DOHH2 (cell line): Measurements from ENCODE around the gene APELA.

Experiments used
- H3F3A ChIP-seq: fragments of 200-600 bp; sonication (generic), shearing (Covaris generic); 2 replicates; pipeline ENCODE4 v1.6.0; 2016; ENCODE audit warnings: antibody characterized with exemption, mild to moderate bottlenecking; ENCODE audit not compliant: control insufficient read depth, insufficient read depth
- H3K27ac ChIP-seq: fragments of 200-600 bp; sonication (generic); 2 replicates; pipeline ENCODE4 v1.5.1; 2014; ENCODE audit warnings: low read depth, mild to moderate bottlenecking, low read length, moderate library complexity
- H3K27me3 ChIP-seq: fragments of 200-600 bp; sonication (generic); 2 replicates; pipeline ENCODE4 v1.6.1; 2014; ENCODE audit warnings: mild to moderate bottlenecking, low read length, mixed read lengths; ENCODE audit not compliant: control insufficient read depth
- H3K36me3 ChIP-seq: fragments of 200-600 bp; sonication (generic); 2 replicates; pipeline ENCODE4 v1.6.1; 2014; ENCODE audit warnings: mild to moderate bottlenecking, low read length, moderate library complexity, mixed read lengths; ENCODE audit not compliant: control insufficient read depth
- H3K4me1 ChIP-seq: fragments of 200-600 bp; sonication (generic); 2 replicates; pipeline ENCODE4 v1.6.1; 2014; ENCODE audit warnings: mild to moderate bottlenecking, low read length, mixed read lengths; ENCODE audit not compliant: control insufficient read depth
- H3K4me2 ChIP-seq: fragments of 200-600 bp; sonication (generic); 2 replicates; pipeline ENCODE4 v1.6.0; 2014; ENCODE audit warnings: mild to moderate bottlenecking, low read length, moderate library complexity
- H3K4me3 ChIP-seq: fragments of 200-600 bp; sonication (generic); 2 replicates; pipeline ENCODE4 v1.5.1; 2014; ENCODE audit warnings: mild to moderate bottlenecking, low read length, mixed read lengths
- H3K79me2 ChIP-seq: fragments of 200-600 bp; sonication (generic); 2 replicates; pipeline ENCODE4 v1.6.1; 2014; ENCODE audit warnings: mild to moderate bottlenecking, low read length, mixed read lengths; ENCODE audit not compliant: control insufficient read depth
- H3K9me2 ChIP-seq: fragments of 200-600 bp; sonication (generic); replicated peaks from 2 replicates; pipeline ENCODE4 v1.6.1; 2014; ENCODE audit warnings: mild to moderate bottlenecking, low read length, mixed read lengths; ENCODE audit not compliant: control insufficient read depth
- H3K9me3 ChIP-seq: fragments of 200-600 bp; sonication (generic); 2 replicates; pipeline ENCODE4 v1.6.1; 2014; ENCODE audit warnings: antibody characterized with exemption, low read length, mixed read lengths; ENCODE audit not compliant: control insufficient read depth, insufficient read depth
- H4K20me1 ChIP-seq: fragments of 200-600 bp; sonication (generic); 2 replicates; pipeline ENCODE4 v1.6.0; 2014; ENCODE audit warnings: low read depth, mild to moderate bottlenecking, antibody characterized with exemption, low read length, moderate library complexity; ENCODE audit not compliant: control insufficient read depth, insufficient read depth
- CTCF ChIP-seq: fragments of 200-600 bp; sonication (generic); IDR thresholded peaks from one replicate; pipeline ENCODE4 v1.5.1; 2014; ENCODE audit warnings: antibody characterized with exemption, mild to moderate bottlenecking, low read depth, low read length; ENCODE audit not compliant: poor library complexity, severe bottlenecking
- EZH2phosphoT487 ChIP-seq: fragments of 200-600 bp; sonication (generic); IDR thresholded peaks from 2 replicates; pipeline ENCODE4 v1.6.1; 2017; ENCODE audit warnings: borderline replicate concordance, mild to moderate bottlenecking, antibody characterized with exemption, low read length, moderate library complexity, mixed read lengths

Gene APELA

GRCh38 chr4:164866817-164867490 lies 10.0 kb upstream of the APELA start:
- Histone ChIP-seq H3K4me2 (no peak overlapping the region), H3K9me2 (no peaks in the 10 kb centered on the region), H3K36me3 (no peaks in the 10 kb centered on the region), H3K27ac (no peak overlapping the region), H3K9me3 (no peaks in the 10 kb centered on the region), H4K20me1 (no peaks in the 10 kb centered on the region), H3K27me3 (no peaks in the 10 kb centered on the region), H3K4me1 (no peaks in the 10 kb centered on the region), H3K79me2 (no peaks in the 10 kb centered on the region), H3K4me3 (no peak overlapping the region), H3F3A (no peaks in the 10 kb centered on the region)
- TF ChIP-seq EZH2phosphoT487 (no peak), CTCF (no peak)

GRCh38 chr4:164871673-164872072 lies 5.3 kb upstream of the APELA start:
- TF ChIP-seq EZH2phosphoT487 (no peak), CTCF (no peak)
- no peaks in the 10 kb centered on the region for H3K36me3 ChIP-seq
- no peaks in the 10 kb centered on the region for H3K79me2 ChIP-seq
- H3K4me2 ChIP-seq = no peak overlapping the region
- H3K27me3 ChIP-seq = peaks cover 2% of the 10 kb centered on the region; the same call in 1 of the 2 replicates
- no peak overlapping the region for H3K27ac ChIP-seq
- H3K4me1 ChIP-seq = peaks cover under 1% of the 10 kb centered on the region; the same call in 1 of the 2 replicates
- H3F3A ChIP-seq = no peaks in the 10 kb centered on the region
- no peaks in the 10 kb centered on the region for H3K9me3 ChIP-seq
- no peaks in the 10 kb centered on the region for H4K20me1 ChIP-seq
- no peaks in the 10 kb centered on the region for H3K9me2 ChIP-seq
- H3K4me3 ChIP-seq = no peak overlapping the region

GRCh38 chr4:164872481-164872880 lies 4.5 kb upstream of the APELA start:
- TF ChIP-seq EZH2phosphoT487 (no peak), CTCF (no peak)
- Histone ChIP-seq H3K9me3 (no peaks in the 10 kb centered on the region), H3K79me2 (no peaks in the 10 kb centered on the region), H3K36me3 (no peaks in the 10 kb centered on the region), H3K27me3 (peaks cover 4% of the 10 kb centered on the region; the same call in 1 of the 2 replicates), H3F3A (no peaks in the 10 kb centered on the region), H3K4me2 (no peak overlapping the region), H3K4me1 (peaks cover 4% of the 10 kb centered on the region; the same call in 1 of the 2 replicates), H3K4me3 (no peak overlapping the region), H3K27ac (no peak overlapping the region), H4K20me1 (no peaks in the 10 kb centered on the region), H3K9me2 (no peaks in the 10 kb centered on the region)
